Gastroesophageal sphincter (tissue), 3 donors: ENCODE measurements around the gene VEPH1.

Experiments used
- CTCF ChIP-seq, 4 experiments: fragments of 200-600 bp in 2 of 4; fragments of 450-650 bp in 2 of 4; sonication (generic) in 1 of 4; IDR thresholded peaks; one replicate each; pipeline ENCODE4 v1.5.1; 2017 to 2019; ENCODE audit warnings: antibody characterized with exemption in 4 of 4, mild to moderate bottlenecking in 2 of 4, moderate library complexity in 2 of 4
- POLR2AphosphoS5 ChIP-seq: sonication (generic); formaldehyde crosslinking; IDR thresholded peaks from one replicate; pipeline ENCODE4 v1.6.1; 2017; ENCODE audit warnings: antibody characterized with exemption

GRCh38 chr3:157549498-157549897, 46.3 kb upstream of the VEPH1 start:
- no peak for TF ChIP-seq CTCF (IDR thresholded peaks at IDR 0.05)
- TF ChIP-seq POLR2AphosphoS5: no peak
